ENCODE data around the gene DMAC2. TPM values are rescaled to one million over a fixed set of nuclear protein-coding genes. Genes with fewer than 3 reads are reported as not detected.
A peak's percentile ranks its signal among the peaks of the same experiment; 100 is the strongest.
"Not testable (repeated sequence)": the region's sequence is repeated elsewhere in the genome, so short reads cannot be mapped to it uniquely, and the experiment has no call there.

DMAC2 gene
- total RNA-seq, 2 experiments from 2014 or later: 44.8 to 47.0 TPM

- peaks cover 26% of the 10 kb centered on the region for H3K36me3 Mint-ChIP-seq (ENCODE audit: low read depth)
- no peaks in the 10 kb centered on the region for H3K27me3 Mint-ChIP-seq (ENCODE audit: low read depth)
- H3K4me3 Mint-ChIP-seq: no peak overlapping the region
- CTCF ChIA-PET: interaction anchor here (1.0 kb wide), 1 partner anchor 155 kb away, joined by 3 read pairs; no protein-coding TSS in a partner anchor
- no peak for ATAC-seq
- no peaks in the 10 kb centered on the region for H3K9me3 Mint-ChIP-seq (ENCODE audit: insufficient read depth)
- peaks cover 1% of the 10 kb centered on the region for H3K4me1 Mint-ChIP-seq (ENCODE audit: low read depth)
- H3K27ac Mint-ChIP-seq: no peak overlapping the region
- DNase-seq: no peak
- POLR2A ChIA-PET: no interaction called here
Observed at GRCh38 chr19:41415154-41415571, 24.5 kb downstream of the DMAC2 start.

GRCh38 chr19:41414461-41414860, 25.3 kb downstream of the DMAC2 start:
- no peaks in the 10 kb centered on the region for H3K9me3 Mint-ChIP-seq (ENCODE audit: insufficient read depth)
- H3K4me1 Mint-ChIP-seq (ENCODE audit: low read depth): peaks cover 6% of the 10 kb centered on the region
- no peak overlapping the region for H3K4me3 Mint-ChIP-seq
- H3K27ac Mint-ChIP-seq: no peak overlapping the region
- DNase-seq (no peak), ATAC-seq (no peak)
- peaks cover 24% of the 10 kb centered on the region for H3K36me3 Mint-ChIP-seq (ENCODE audit: low read depth)
- ChIA-PET POLR2A (interaction anchor here (0.6 kb wide), 1 partner anchor 148 kb away, joined by 4 read pairs; no protein-coding TSS in a partner anchor), CTCF (no interaction called here)
- no peaks in the 10 kb centered on the region for H3K27me3 Mint-ChIP-seq (ENCODE audit: low read depth)

- CTCF ChIA-PET: no interaction called here
- Mint-ChIP-seq H3K4me3 (no peak overlapping the region), H3K4me1 (ENCODE audit: low read depth) (peaks cover 10% of the 10 kb centered on the region), H3K36me3 (ENCODE audit: low read depth) (peaks cover 20% of the 10 kb centered on the region), H3K27ac (no peak overlapping the region), H3K27me3 (ENCODE audit: low read depth) (no peaks in the 10 kb centered on the region), H3K9me3 (ENCODE audit: insufficient read depth) (no peaks in the 10 kb centered on the region)
- ATAC-seq (no peak), DNase-seq (no peak)
- POLR2A ChIA-PET: interaction anchor here (0.5 to 0.6 kb wide), 2 partner anchors 14 to 148 kb away, joined by 3 to 4 read pairs; no protein-coding TSS in a partner anchor
Observed at GRCh38 chr19:41413947-41414346, 25.8 kb downstream of the DMAC2 start.

- ATAC-seq (no peak), DNase-seq (no peak)
- Mint-ChIP-seq H3K4me1 (ENCODE audit: low read depth) (peaks cover 10% of the 10 kb centered on the region), H3K36me3 (ENCODE audit: low read depth) (peaks cover 20% of the 10 kb centered on the region), H3K27me3 (ENCODE audit: low read depth) (no peaks in the 10 kb centered on the region), H3K9me3 (ENCODE audit: insufficient read depth) (no peaks in the 10 kb centered on the region), H3K27ac (no peak overlapping the region), H3K4me3 (no peak overlapping the region)
- ChIA-PET CTCF (no interaction called here), POLR2A (no interaction called here)
Observed at GRCh38 chr19:41412953-41413352, 26.8 kb downstream of the DMAC2 start.

- peaks cover 12% of the 10 kb centered on the region for H3K4me1 Mint-ChIP-seq (ENCODE audit: low read depth)
- H3K4me3 Mint-ChIP-seq: no peak overlapping the region
- POLR2A ChIA-PET: no interaction called here
- H3K9me3 Mint-ChIP-seq (ENCODE audit: insufficient read depth): no peaks in the 10 kb centered on the region
- H3K36me3 Mint-ChIP-seq (ENCODE audit: low read depth): peaks cover 20% of the 10 kb centered on the region
- no peak for DNase-seq
- H3K27ac Mint-ChIP-seq: no peak overlapping the region
- H3K27me3 Mint-ChIP-seq (ENCODE audit: low read depth): no peaks in the 10 kb centered on the region
- ATAC-seq: no peak
- CTCF ChIA-PET: no interaction called here
Observed at GRCh38 chr19:41411968-41412265, 27.8 kb downstream of the DMAC2 start.

- H3K9me3 Mint-ChIP-seq (ENCODE audit: insufficient read depth): no peaks in the 10 kb centered on the region
- H3K4me3 Mint-ChIP-seq: no peak overlapping the region
- ChIA-PET CTCF (no interaction called here), POLR2A (no interaction called here)
- no peak for DNase-seq
- no peak overlapping the region for H3K27ac Mint-ChIP-seq
- peaks cover 12% of the 10 kb centered on the region for H3K4me1 Mint-ChIP-seq (ENCODE audit: low read depth)
- no peaks in the 10 kb centered on the region for H3K27me3 Mint-ChIP-seq (ENCODE audit: low read depth)
- ATAC-seq: no peak
- peaks cover 18% of the 10 kb centered on the region for H3K36me3 Mint-ChIP-seq (ENCODE audit: low read depth)
Observed at GRCh38 chr19:41411100-41411967, 28.4 kb downstream of the DMAC2 start.

- no peaks in the 10 kb centered on the region for H3K27me3 Mint-ChIP-seq (ENCODE audit: low read depth)
- ChIA-PET CTCF (interaction anchor here (1.1 to 1.5 kb wide), 2 partner anchors 154 to 187 kb away, joined by 3 to 4 read pairs; no protein-coding TSS in a partner anchor), POLR2A (no interaction called here)
- no peak overlapping the region for H3K4me3 Mint-ChIP-seq
- H3K27ac Mint-ChIP-seq: peak overlapping the region; percentile 35
- DNase-seq (no peak), ATAC-seq (no peak)
- peaks cover 15% of the 10 kb centered on the region for H3K36me3 Mint-ChIP-seq (ENCODE audit: low read depth)
- no peaks in the 10 kb centered on the region for H3K9me3 Mint-ChIP-seq (ENCODE audit: insufficient read depth)
- peaks cover 12% of the 10 kb centered on the region for H3K4me1 Mint-ChIP-seq (ENCODE audit: low read depth)
Observed at GRCh38 chr19:41410336-41411054, 29.2 kb downstream of the DMAC2 start.

GRCh38 chr19:41409288-41409687, 30.4 kb downstream of the DMAC2 start:
- POLR2A ChIA-PET: no interaction called here

GRCh38 chr19:41408846-41409245, 30.9 kb downstream of the DMAC2 start:
- POLR2A ChIA-PET; H3K4me3 Mint-ChIP-seq; H3K27me3 Mint-ChIP-seq (ENCODE audit: low read depth); H3K27ac Mint-ChIP-seq; ATAC-seq; H3K9me3 Mint-ChIP-seq (ENCODE audit: insufficient read depth); H3K36me3 Mint-ChIP-seq (ENCODE audit: low read depth); DNase-seq: not testable (repeated sequence)
- H3K4me1 Mint-ChIP-seq (ENCODE audit: low read depth): peaks cover 12% of the 10 kb centered on the region
- CTCF ChIA-PET: interaction anchor here (1.5 kb wide), 1 partner anchor 189 kb away, joined by 4 read pairs; no protein-coding TSS in a partner anchor

More at GRCh38 chr19:41409288-41409687, 30.4 kb downstream of the DMAC2 start:
- CTCF ChIA-PET: interaction anchor here (1.1 to 1.5 kb wide), 2 partner anchors 155 to 188 kb away, joined by 3 to 4 read pairs; no protein-coding TSS in a partner anchor
- no peaks in the 10 kb centered on the region for H3K27me3 Mint-ChIP-seq (ENCODE audit: low read depth)
- H3K9me3 Mint-ChIP-seq (ENCODE audit: insufficient read depth): no peaks in the 10 kb centered on the region
- ATAC-seq (no peak), DNase-seq (no peak)
- peaks cover 12% of the 10 kb centered on the region for H3K36me3 Mint-ChIP-seq (ENCODE audit: low read depth)
- no peak overlapping the region for H3K4me3 Mint-ChIP-seq
- H3K27ac Mint-ChIP-seq: peak overlapping the region; percentile 30
- H3K4me1 Mint-ChIP-seq (ENCODE audit: low read depth): peaks cover 12% of the 10 kb centered on the region

- no peaks in the 10 kb centered on the region for H3K9me3 Mint-ChIP-seq (ENCODE audit: insufficient read depth)
- ATAC-seq (no peak), DNase-seq (no peak)
- H3K27ac Mint-ChIP-seq: no peak overlapping the region
- peaks cover 2% of the 10 kb centered on the region for H3K36me3 Mint-ChIP-seq (ENCODE audit: low read depth)
- no peaks in the 10 kb centered on the region for H3K27me3 Mint-ChIP-seq (ENCODE audit: low read depth)
- POLR2A ChIA-PET: no interaction called here
- CTCF ChIA-PET: interaction anchor here (1.6 kb wide), 1 partner anchor 31 kb away, joined by 3 read pairs; the partner anchor contains the start of gene DMAC2
- no peak overlapping the region for H3K4me3 Mint-ChIP-seq
- peaks cover 16% of the 10 kb centered on the region for H3K4me1 Mint-ChIP-seq (ENCODE audit: low read depth)
Observed at GRCh38 chr19:41408256-41408655, 31.5 kb downstream of the DMAC2 start.

- ChIA-PET CTCF (interaction anchor here (1.6 kb wide), 1 partner anchor 32 kb away, joined by 3 read pairs; the partner anchor contains the start of gene DMAC2), POLR2A (no interaction called here)
- DNase-seq: no peak
- no peak overlapping the region for H3K4me3 Mint-ChIP-seq
- H3K9me3 Mint-ChIP-seq (ENCODE audit: insufficient read depth): no peaks in the 10 kb centered on the region
- no peak overlapping the region for H3K27ac Mint-ChIP-seq
- no peaks in the 10 kb centered on the region for H3K27me3 Mint-ChIP-seq (ENCODE audit: low read depth)
- H3K36me3 Mint-ChIP-seq (ENCODE audit: low read depth): peaks cover 2% of the 10 kb centered on the region
- ATAC-seq: no peak
- peaks cover 16% of the 10 kb centered on the region for H3K4me1 Mint-ChIP-seq (ENCODE audit: low read depth)
Observed at GRCh38 chr19:41407271-41407670, 32.4 kb downstream of the DMAC2 start.

GRCh38 chr19:41405776-41406175, 33.9 kb downstream of the DMAC2 start:
- Mint-ChIP-seq H3K27ac (no peak overlapping the region), H3K4me3 (no peak overlapping the region), H3K36me3 (ENCODE audit: low read depth) (peaks cover 7% of the 10 kb centered on the region), H3K4me1 (ENCODE audit: low read depth) (peaks cover 24% of the 10 kb centered on the region), H3K9me3 (ENCODE audit: insufficient read depth) (no peaks in the 10 kb centered on the region), H3K27me3 (ENCODE audit: low read depth) (no peaks in the 10 kb centered on the region)
- no peak for ATAC-seq
- no peak for DNase-seq
- POLR2A ChIA-PET: no interaction called here
- CTCF ChIA-PET: no interaction called here
